Measurements from ENCODE around the gene IGSF21. TPM values are rescaled to one million over a fixed set of nuclear protein-coding genes. Genes with fewer than 3 reads are reported as not detected.

IGSF21 gene
- total and polyA plus RNA-seq, 10 of the 15 experiments (the other 5 are each of a cell fraction or from before 2014, with no cell fraction given), result 0.03 to 0.49 TPM; not detected in 8

DNA sequence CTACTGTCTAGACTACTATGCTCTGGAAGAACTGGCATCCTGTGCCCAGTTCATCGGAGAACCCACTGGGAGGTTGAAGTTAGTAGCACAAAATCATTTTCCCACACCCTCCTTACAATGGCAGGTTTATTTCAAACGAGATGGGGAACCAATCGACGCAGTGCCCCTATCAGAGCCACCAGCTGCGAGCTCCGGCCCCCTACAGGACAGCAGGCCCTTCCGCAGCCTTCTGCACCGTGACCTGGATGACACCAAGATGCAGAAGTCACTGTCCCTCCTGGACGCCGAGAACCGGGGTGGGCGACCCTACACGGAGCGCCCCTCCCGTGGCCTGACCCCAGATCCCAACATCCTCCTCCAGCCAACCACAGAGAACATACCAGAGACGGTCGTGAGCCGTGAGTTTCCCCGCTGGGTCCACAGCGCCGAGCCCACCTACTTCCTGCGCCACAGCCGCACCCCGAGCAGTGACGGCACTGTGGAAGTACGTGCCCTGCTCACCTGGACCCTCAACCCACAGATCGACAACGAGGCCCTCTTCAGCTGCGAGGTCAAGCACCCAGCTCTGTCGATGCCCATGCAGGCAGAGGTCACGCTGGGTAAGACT lies 257.6 kb downstream of the IGSF21 start:
- in situ Hi-C loops (cut with MboI), result no loop called here
- H3K9ac ChIP-seq (ENCODE audit: control insufficient read depth, insufficient read depth, low read length), result no peak overlapping the region
- no peaks in the 10 kb centered on the region for H3K36me3 ChIP-seq (ENCODE audit: control insufficient read depth in 2 of 2, insufficient read depth in 2 of 2, low read length in 1 of 2)
- H3K79me2 ChIP-seq (ENCODE audit: control insufficient read depth, insufficient read depth, low read length), result no peaks in the 10 kb centered on the region
- H2AFZ ChIP-seq (ENCODE audit: control insufficient read depth, low read depth, low read length), result no peak overlapping the region
- CTCF ChIA-PET, result no interaction called here
- no peak overlapping the region for H3K27ac ChIP-seq (ENCODE audit: control insufficient read depth, insufficient read depth)
- ATAC-seq (no peak), DNase-seq (ENCODE audit: low read depth, low spot score) (no peak), FAIRE-seq (no peak)
- SMC1A ChIA-PET (ENCODE audit: uncharacterized antibody, unreplicated experiment), result no interaction called here
- RAD21 ChIA-PET (ENCODE audit: unreplicated experiment), result no interaction called here
- intact Hi-C loops (cut with micrococcal nuclease; ENCODE audit: unreplicated experiment), result no loop called here
- BruUV-seq (replicated peaks), result no TSS peak
- no peak overlapping the region for H3K4me2 ChIP-seq (ENCODE audit: control insufficient read depth, insufficient read depth)
- no peaks in the 10 kb centered on the region; the same call in 2 of the 3 replicates for H3K9me3 ChIP-seq (replicated peaks; ENCODE audit: control insufficient read depth, insufficient read depth, low read length)
- no peaks in the 10 kb centered on the region for H3K27me3 ChIP-seq (replicated peaks in 1 of 2; ENCODE audit: control insufficient read depth in 2 of 2, insufficient read depth in 2 of 2, low read length in 1 of 2)
- no peaks in the 10 kb centered on the region for H4K20me1 ChIP-seq (ENCODE audit: control insufficient read depth, insufficient read depth)
- POLR2A ChIA-PET, result no interaction called here
- H3K4me1 ChIP-seq (ENCODE audit: control insufficient read depth, insufficient read depth, low read length), result no peaks in the 10 kb centered on the region
- 34% methylated on average over 31 of the region's 31 CpGs for WGBS (ENCODE audit: insufficient coverage, insufficient replicate concordance, low lambda C conversion rate, missing lambda C conversion rate)
- H3K4me3 ChIP-seq, result no peak overlapping the region
- no peak for TF ChIP-seq POLR2AphosphoS2 (IDR thresholded peaks at IDR 0.05; ENCODE audit: low read depth, low read length)
- TF ChIP-seq WRNIP1 (IDR thresholded peaks at IDR 0.05; ENCODE audit: borderline replicate concordance, low read depth, low read length), result no peak
- TF ChIP-seq, protein P1, sequence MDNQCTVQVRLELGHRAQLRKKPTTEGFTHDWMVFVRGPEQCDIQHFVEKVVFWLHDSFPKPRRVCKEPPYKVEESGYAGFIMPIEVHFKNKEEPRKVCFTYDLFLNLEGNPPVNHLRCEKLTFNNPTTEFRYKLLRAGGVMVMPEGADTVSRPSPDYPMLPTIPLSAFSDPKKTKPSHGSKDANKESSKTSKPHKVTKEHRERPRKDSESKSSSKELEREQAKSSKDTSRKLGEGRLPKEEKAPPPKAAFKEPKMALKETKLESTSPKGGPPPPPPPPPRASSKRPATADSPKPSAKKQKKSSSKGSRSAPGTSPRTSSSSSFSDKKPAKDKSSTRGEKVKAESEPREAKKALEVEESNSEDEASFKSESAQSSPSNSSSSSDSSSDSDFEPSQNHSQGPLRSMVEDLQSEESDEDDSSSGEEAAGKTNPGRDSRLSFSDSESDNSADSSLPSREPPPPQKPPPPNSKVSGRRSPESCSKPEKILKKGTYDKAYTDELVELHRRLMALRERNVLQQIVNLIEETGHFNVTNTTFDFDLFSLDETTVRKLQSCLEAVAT (IDR thresholded peaks at IDR 0.05), result no peak
- TF ChIP-seq, protein P2, sequence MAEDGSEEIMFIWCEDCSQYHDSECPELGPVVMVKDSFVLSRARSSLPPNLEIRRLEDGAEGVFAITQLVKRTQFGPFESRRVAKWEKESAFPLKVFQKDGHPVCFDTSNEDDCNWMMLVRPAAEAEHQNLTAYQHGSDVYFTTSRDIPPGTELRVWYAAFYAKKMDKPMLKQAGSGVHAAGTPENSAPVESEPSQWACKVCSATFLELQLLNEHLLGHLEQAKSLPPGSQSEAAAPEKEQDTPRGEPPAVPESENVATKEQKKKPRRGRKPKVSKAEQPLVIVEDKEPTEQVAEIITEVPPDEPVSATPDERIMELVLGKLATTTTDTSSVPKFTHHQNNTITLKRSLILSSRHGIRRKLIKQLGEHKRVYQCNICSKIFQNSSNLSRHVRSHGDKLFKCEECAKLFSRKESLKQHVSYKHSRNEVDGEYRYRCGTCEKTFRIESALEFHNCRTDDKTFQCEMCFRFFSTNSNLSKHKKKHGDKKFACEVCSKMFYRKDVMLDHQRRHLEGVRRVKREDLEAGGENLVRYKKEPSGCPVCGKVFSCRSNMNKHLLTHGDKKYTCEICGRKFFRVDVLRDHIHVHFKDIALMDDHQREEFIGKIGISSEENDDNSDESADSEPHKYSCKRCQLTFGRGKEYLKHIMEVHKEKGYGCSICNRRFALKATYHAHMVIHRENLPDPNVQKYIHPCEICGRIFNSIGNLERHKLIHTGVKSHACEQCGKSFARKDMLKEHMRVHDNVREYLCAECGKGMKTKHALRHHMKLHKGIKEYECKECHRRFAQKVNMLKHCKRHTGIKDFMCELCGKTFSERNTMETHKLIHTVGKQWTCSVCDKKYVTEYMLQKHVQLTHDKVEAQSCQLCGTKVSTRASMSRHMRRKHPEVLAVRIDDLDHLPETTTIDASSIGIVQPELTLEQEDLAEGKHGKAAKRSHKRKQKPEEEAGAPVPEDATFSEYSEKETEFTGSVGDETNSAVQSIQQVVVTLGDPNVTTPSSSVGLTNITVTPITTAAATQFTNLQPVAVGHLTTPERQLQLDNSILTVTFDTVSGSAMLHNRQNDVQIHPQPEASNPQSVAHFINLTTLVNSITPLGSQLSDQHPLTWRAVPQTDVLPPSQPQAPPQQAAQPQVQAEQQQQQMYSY (CRISPR knock-in tag; IDR thresholded peaks at IDR 0.05), result no peak
- no peak for TF ChIP-seq ZNF622 (IDR thresholded peaks at IDR 0.05)
- TF ChIP-seq BHLHE40 (IDR thresholded peaks at IDR 0.05; ENCODE audit: borderline replicate concordance in 1 of 2, low read depth in 2 of 2, low read length in 1 of 2), result no peak
- TF ChIP-seq, protein P3, sequence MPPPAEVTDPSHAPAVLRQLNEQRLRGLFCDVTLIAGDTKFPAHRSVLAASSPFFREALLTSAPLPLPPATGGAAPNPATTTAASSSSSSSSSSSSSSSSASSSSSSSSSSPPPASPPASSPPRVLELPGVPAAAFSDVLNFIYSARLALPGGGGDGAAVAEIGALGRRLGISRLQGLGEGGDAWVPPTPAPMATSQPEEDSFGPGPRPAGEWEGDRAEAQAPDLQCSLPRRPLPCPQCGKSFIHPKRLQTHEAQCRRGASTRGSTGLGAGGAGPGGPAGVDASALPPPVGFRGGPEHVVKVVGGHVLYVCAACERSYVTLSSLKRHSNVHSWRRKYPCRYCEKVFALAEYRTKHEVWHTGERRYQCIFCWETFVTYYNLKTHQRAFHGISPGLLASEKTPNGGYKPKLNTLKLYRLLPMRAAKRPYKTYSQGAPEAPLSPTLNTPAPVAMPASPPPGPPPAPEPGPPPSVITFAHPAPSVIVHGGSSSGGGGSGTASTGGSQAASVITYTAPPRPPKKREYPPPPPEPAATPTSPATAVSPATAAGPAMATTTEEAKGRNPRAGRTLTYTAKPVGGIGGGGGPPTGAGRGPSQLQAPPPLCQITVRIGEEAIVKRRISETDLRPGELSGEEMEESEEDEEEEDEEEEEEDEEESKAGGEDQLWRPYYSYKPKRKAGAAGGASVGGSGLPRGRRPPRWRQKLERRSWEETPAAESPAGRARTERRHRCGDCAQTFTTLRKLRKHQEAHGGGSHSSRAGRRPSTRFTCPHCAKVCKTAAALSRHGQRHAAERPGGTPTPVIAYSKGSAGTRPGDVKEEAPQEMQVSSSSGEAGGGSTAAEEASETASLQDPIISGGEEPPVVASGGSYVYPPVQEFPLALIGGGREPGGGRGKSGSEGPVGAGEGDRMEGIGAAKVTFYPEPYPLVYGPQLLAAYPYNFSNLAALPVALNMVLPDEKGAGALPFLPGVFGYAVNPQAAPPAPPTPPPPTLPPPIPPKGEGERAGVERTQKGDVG (CRISPR knock-in tag; IDR thresholded peaks at IDR 0.05), result no peak
- TF ChIP-seq, protein P4, sequence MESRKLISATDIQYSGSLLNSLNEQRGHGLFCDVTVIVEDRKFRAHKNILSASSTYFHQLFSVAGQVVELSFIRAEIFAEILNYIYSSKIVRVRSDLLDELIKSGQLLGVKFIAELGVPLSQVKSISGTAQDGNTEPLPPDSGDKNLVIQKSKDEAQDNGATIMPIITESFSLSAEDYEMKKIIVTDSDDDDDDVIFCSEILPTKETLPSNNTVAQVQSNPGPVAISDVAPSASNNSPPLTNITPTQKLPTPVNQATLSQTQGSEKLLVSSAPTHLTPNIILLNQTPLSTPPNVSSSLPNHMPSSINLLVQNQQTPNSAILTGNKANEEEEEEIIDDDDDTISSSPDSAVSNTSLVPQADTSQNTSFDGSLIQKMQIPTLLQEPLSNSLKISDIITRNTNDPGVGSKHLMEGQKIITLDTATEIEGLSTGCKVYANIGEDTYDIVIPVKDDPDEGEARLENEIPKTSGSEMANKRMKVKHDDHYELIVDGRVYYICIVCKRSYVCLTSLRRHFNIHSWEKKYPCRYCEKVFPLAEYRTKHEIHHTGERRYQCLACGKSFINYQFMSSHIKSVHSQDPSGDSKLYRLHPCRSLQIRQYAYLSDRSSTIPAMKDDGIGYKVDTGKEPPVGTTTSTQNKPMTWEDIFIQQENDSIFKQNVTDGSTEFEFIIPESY (IDR thresholded peaks at IDR 0.05), result no peak
- TF ChIP-seq ZNF384 (IDR thresholded peaks at IDR 0.05; ENCODE audit: borderline replicate concordance, low read depth, low read length), result no peak
- TF ChIP-seq, protein P5, sequence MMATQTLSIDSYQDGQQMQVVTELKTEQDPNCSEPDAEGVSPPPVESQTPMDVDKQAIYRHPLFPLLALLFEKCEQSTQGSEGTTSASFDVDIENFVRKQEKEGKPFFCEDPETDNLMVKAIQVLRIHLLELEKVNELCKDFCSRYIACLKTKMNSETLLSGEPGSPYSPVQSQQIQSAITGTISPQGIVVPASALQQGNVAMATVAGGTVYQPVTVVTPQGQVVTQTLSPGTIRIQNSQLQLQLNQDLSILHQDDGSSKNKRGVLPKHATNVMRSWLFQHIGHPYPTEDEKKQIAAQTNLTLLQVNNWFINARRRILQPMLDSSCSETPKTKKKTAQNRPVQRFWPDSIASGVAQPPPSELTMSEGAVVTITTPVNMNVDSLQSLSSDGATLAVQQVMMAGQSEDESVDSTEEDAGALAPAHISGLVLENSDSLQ (IDR thresholded peaks at IDR 0.05), result no peak
- no peak for TF ChIP-seq IKZF1 (conservative IDR thresholded peaks at IDR 0.05)
- no peak for TF ChIP-seq ZNF207 (IDR thresholded peaks at IDR 0.05; ENCODE audit: borderline replicate concordance)

Measured in GM12878 (cell line).